ENCODE results near the gene FER.
A peak's percentile ranks its signal among the peaks of the same experiment; 100 is the strongest.
"Not testable (repeated sequence)": the region's sequence is repeated elsewhere in the genome, so short reads cannot be mapped to it uniquely, and the experiment has no call there.

The FER gene

GRCh38 chr5:108748401-108749127 lies 867 bp downstream of the FER start:
- DNase-seq = peak; percentile 96

GRCh38 chr5:108749128-108749861 lies 1.6 kb downstream of the FER start:
- peak; percentile 19 for DNase-seq

- no peak for DNase-seq
Measured at GRCh38 chr5:108753331-108753730, 5.6 kb downstream of the FER start.

GRCh38 chr5:108753877-108754276 lies 6.2 kb downstream of the FER start:
- DNase-seq = no peak

- DNase-seq = no peak
Measured at GRCh38 chr5:108760512-108760911, 12.8 kb downstream of the FER start.

- DNase-seq = no peak
Measured at GRCh38 chr5:108762660-108763059, 15.0 kb downstream of the FER start.

GRCh38 chr5:108763222-108763916 lies 15.7 kb downstream of the FER start:
- no peak for DNase-seq

- DNase-seq = no peak
Measured at GRCh38 chr5:108765647-108766046, 17.9 kb downstream of the FER start.

GRCh38 chr5:108766916-108767315 lies 19.2 kb downstream of the FER start:
- DNase-seq = not testable (repeated sequence)

GRCh38 chr5:108769352-108769751 lies 21.7 kb downstream of the FER start:
- no peak for DNase-seq

GRCh38 chr5:108772626-108773025 lies 24.9 kb downstream of the FER start:
- no peak for DNase-seq

GRCh38 chr5:108773330-108773729 lies 25.6 kb downstream of the FER start:
- no peak for DNase-seq

GRCh38 chr5:108774079-108774478 lies 26.4 kb downstream of the FER start:
- not testable (repeated sequence) for DNase-seq

GRCh38 chr5:108777582-108777981 lies 29.9 kb downstream of the FER start:
- DNase-seq = not testable (repeated sequence)

GRCh38 chr5:108784577-108784976 lies 36.9 kb downstream of the FER start:
- DNase-seq = not testable (repeated sequence)

- DNase-seq = no peak
Measured at GRCh38 chr5:108786806-108787483, 39.2 kb downstream of the FER start.

- no peak for DNase-seq
Measured at GRCh38 chr5:108788142-108788541, 40.4 kb downstream of the FER start.

GRCh38 chr5:108793207-108793606 lies 45.5 kb downstream of the FER start:
- no peak for DNase-seq

GRCh38 chr5:108794349-108794748 lies 46.7 kb downstream of the FER start:
- DNase-seq = not testable (repeated sequence)

- DNase-seq = no peak
Measured at GRCh38 chr5:108797396-108797795, 49.7 kb downstream of the FER start.

GRCh38 chr5:108797986-108798385 lies 50.3 kb downstream of the FER start:
- no peak for DNase-seq

- no peak for DNase-seq
Measured at GRCh38 chr5:108798513-108799265, 51.0 kb downstream of the FER start.

Measured in NCI-H1092 treated with DMSO at 0.1 percent for 48 hours (cell line).